Parathyroid adenoma (tissue), 2 donors: ENCODE data around the gene CACNA1B.

Source experiments
- H2AFZ ChIP-seq: fragments of 300-600 bp; sonication (generic); one replicate; pipeline ENCODE4 v1.7.0; 2017; ENCODE audit warnings: antibody characterized with exemption, mild to moderate bottlenecking
- H3K27ac ChIP-seq: fragments of 300-600 bp; sonication (generic); one replicate; pipeline ENCODE4 v1.7.0; 2017
- H3K27me3 ChIP-seq: fragments of 300-600 bp; sonication (generic); one replicate; pipeline ENCODE4 v1.7.0; 2017; ENCODE audit warnings: low read length; ENCODE audit not compliant: control insufficient read depth, insufficient read depth
- H3K36me3 ChIP-seq: fragments of 300-600 bp; sonication (generic); one replicate; pipeline ENCODE4 v1.7.0; 2017; ENCODE audit warnings: low read length; ENCODE audit not compliant: control insufficient read depth, insufficient read depth
- H3K4me1 ChIP-seq: fragments of 300-600 bp; sonication (generic); one replicate; pipeline ENCODE4 v1.7.0; 2017; ENCODE audit warnings: control low read depth
- H3K4me2 ChIP-seq: fragments of 300-600 bp; sonication (generic); one replicate; pipeline ENCODE4 v1.7.0; 2017; ENCODE audit warnings: low read length
- H3K4me3 ChIP-seq: fragments of 300-600 bp; sonication (generic); one replicate; pipeline ENCODE4 v1.7.0; 2017; ENCODE audit warnings: low read depth, low read length
- H3K79me2 ChIP-seq: fragments of 300-600 bp; sonication (generic); one replicate; pipeline ENCODE4 v1.7.0; 2017; ENCODE audit warnings: control low read depth
- H3K9ac ChIP-seq: fragments of 300-600 bp; sonication (generic); one replicate; pipeline ENCODE4 v1.7.0; 2017; ENCODE audit warnings: mild to moderate bottlenecking
- H3K9me3 ChIP-seq: fragments of 300-600 bp; sonication (generic); one replicate; pipeline ENCODE4 v1.7.0; 2017; ENCODE audit warnings: low read length; ENCODE audit not compliant: control insufficient read depth
- CTCF ChIP-seq: fragments of 300-600 bp; sonication (generic); IDR thresholded peaks from one replicate; pipeline ENCODE4 v1.7.0; 2017; ENCODE audit warnings: antibody characterized with exemption, mild to moderate bottlenecking
- donor health status: primary hyperparathyroidism.

Gene CACNA1B

GRCh38 chr9:138063785-138064184 is 186.2 kb downstream of the CACNA1B start:
- Histone ChIP-seq H3K9me3 (no peaks in the 10 kb centered on the region), H3K4me2 (no peak overlapping the region), H3K27ac (no peak overlapping the region), H2AFZ (no peak overlapping the region), H3K9ac (no peak overlapping the region), H3K79me2 (no peaks in the 10 kb centered on the region), H3K4me3 (no peak overlapping the region), H3K4me1 (no peaks in the 10 kb centered on the region), H3K27me3 (no peaks in the 10 kb centered on the region), H3K36me3 (no peaks in the 10 kb centered on the region)
- TF ChIP-seq CTCF, result no peak

GRCh38 chr9:138064547-138064946 is 187.0 kb downstream of the CACNA1B start:
- Histone ChIP-seq H3K79me2 (no peaks in the 10 kb centered on the region), H3K4me3 (no peak overlapping the region), H2AFZ (no peak overlapping the region), H3K36me3 (no peaks in the 10 kb centered on the region), H3K9ac (no peak overlapping the region), H3K9me3 (no peaks in the 10 kb centered on the region), H3K27me3 (no peaks in the 10 kb centered on the region), H3K4me1 (no peaks in the 10 kb centered on the region), H3K27ac (no peak overlapping the region), H3K4me2 (no peak overlapping the region)
- no peak for TF ChIP-seq CTCF

GRCh38 chr9:138065287-138065686 is 187.7 kb downstream of the CACNA1B start:
- H3K4me2 ChIP-seq, result no peak overlapping the region
- no peaks in the 10 kb centered on the region for H3K36me3 ChIP-seq
- no peak overlapping the region for H3K27ac ChIP-seq
- no peaks in the 10 kb centered on the region for H3K4me1 ChIP-seq
- no peaks in the 10 kb centered on the region for H3K79me2 ChIP-seq
- no peak overlapping the region for H2AFZ ChIP-seq
- H3K9ac ChIP-seq, result no peak overlapping the region
- TF ChIP-seq CTCF, result no peak
- H3K27me3 ChIP-seq, result no peaks in the 10 kb centered on the region
- no peak overlapping the region for H3K4me3 ChIP-seq
- H3K9me3 ChIP-seq, result no peaks in the 10 kb centered on the region

GRCh38 chr9:138066049-138066448 is 188.5 kb downstream of the CACNA1B start:
- Histone ChIP-seq H2AFZ (no peak overlapping the region), H3K4me3 (no peak overlapping the region), H3K27me3 (no peaks in the 10 kb centered on the region), H3K27ac (no peak overlapping the region), H3K9me3 (no peaks in the 10 kb centered on the region), H3K9ac (no peak overlapping the region), H3K79me2 (no peaks in the 10 kb centered on the region), H3K4me1 (no peaks in the 10 kb centered on the region), H3K4me2 (no peak overlapping the region), H3K36me3 (no peaks in the 10 kb centered on the region)
- TF ChIP-seq CTCF, result no peak

- Histone ChIP-seq H3K79me2 (no peaks in the 10 kb centered on the region), H3K27me3 (no peaks in the 10 kb centered on the region), H3K9me3 (no peaks in the 10 kb centered on the region), H3K36me3 (no peaks in the 10 kb centered on the region), H3K4me2 (no peak overlapping the region), H3K4me3 (no peak overlapping the region), H3K4me1 (no peaks in the 10 kb centered on the region), H3K9ac (no peak overlapping the region), H2AFZ (no peak overlapping the region), H3K27ac (no peak overlapping the region)
- TF ChIP-seq CTCF, result no peak
Observed at GRCh38 chr9:138067613-138068367, 190.2 kb downstream of the CACNA1B start.
